HG02885 (cell line): ENCODE measurements around the gene ANKRD11.

Experiments used
- ATAC-seq: cut with Tn5 transposase; IDR thresholded peaks from one replicate; pipeline ENCODE4 v1.9.1; 2021; ENCODE audit warnings: mild to moderate bottlenecking; ENCODE audit not compliant: unreplicated experiment, poor library complexity

The ANKRD11 gene

GRCh38 chr16:89293276-89294143 is 196.9 kb downstream of the ANKRD11 start:
- ATAC-seq = no peak

- ATAC-seq = no peak
Observed at GRCh38 chr16:89292443-89293078, 197.8 kb downstream of the ANKRD11 start.

DNA sequence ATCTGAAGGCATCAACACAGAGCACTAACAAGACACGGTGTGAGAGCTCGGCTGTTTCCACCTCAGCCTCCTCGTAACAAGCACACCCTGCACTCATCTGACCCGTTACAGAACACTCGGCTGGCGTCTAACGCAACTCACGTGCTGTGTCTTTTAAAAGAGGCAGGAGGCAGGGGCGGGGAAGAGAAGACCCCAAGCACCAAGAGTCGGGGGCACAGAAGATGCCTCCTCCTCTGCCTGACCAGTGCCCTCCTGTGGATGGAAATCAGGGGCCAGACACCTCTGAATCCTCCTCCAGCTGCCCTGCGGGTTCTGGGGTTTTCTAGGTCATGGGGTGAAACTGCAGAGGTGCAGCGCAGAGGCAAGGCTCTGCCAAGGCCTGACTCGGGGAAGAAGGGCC is 198.6 kb downstream of the ANKRD11 start:
- ATAC-seq = no peak

DNA sequence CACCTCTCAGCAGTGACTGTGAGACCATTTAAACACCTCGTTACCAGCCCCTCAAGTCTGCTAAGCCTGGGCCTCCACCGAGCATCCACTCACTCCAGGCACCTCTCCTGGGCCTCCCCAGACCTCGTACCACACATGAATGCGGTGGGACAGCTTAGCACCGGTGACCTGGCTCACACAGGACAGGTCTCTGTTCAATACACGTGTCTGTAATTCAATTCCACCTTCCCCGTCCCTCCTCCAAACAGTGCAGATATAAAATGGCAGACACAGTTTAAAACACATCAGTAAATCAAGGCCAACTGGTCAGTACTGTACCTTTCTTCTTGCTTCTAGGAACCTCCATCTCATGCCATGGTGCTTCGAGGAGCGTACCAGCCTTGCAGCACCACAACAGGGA is 199.0 kb downstream of the ANKRD11 start:
- no peak for ATAC-seq

DNA sequence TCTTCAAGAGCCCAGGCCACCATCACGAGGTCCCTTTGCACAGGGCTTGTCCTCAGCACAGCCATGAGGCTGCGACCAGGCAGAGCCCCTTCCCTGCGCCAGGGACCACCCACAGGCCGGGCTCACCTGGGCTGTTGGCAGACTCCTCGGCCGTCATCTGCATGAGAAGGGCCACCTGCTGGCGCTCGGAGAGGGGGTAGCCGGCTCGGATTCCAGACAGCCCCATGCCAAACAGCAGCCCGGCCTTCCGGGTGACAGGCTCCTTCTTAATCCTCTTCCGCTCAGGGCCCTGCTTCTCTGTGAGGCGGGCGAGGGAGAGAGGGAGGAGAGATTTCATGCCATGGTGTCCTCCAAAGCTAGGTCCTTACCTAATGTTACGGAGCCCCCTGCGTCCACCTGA is 199.5 kb downstream of the ANKRD11 start:
- ATAC-seq = no peak

DNA sequence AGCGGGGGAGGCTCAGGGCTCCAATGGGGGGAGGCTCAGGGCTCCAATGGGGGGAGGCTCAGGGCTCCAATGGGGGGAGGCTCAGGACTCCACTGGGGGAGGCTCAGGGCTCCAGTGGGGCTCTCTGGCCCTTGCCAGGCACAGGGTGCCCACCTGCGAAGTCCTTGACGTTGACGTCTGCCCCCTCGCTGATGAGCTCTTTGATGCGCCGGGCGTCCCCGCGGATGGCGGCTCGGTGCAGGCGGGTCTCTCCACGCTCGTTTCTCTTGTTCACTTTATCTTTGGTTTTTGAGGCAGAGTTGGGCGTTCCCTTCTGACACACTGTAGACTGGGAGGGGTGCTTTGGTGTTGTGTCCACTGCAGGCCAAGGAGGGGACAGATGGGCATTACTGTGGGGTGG is 199.9 kb downstream of the ANKRD11 start:
- ATAC-seq = no peak

DNA sequence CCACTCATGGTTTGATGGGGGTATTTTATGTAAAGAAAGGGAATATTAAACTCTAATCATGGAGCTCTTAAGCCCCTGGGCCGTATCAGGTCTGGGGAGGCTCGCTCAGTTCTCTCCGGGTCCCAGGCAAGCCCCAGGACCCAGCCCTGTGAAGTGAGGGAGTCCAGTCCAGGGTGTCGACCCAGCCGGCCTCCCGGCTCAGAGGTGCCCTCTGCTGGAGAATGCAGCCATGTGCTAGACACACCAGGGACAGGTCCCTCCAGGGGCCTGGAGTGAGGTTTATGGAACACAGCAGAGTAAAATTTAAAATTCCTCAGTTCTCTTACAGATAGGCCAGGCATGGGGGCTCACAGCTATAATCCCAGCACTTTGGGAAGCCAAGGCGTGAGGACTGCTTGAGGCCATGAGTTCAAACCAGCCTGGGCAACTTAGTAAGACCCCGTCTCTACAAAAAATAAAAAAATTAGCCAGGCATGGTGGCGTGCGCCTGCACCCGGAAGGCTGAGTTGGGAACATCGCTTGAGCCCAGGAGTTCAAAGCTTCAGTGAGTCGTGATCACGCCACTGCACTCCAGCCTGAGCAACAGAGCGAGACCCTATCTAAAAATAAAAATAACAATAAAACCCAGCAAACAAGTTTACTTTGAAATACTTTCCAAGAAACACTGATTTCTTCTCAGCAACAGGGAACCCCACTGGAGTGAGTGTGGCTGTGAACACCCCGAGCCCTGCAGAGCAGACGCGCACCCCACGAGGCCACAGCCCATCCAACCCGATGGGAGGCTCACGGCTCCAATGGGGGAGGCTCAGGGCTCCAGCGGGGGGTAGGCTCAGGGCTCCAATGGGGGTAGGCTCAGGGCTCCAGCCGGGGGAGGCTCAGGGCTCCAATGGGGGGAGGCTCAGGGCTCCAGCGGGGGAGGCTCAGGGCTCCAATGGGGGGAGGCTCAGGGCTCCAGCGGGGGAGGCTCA is 200.6 kb downstream of the ANKRD11 start:
- no peak for ATAC-seq

GRCh38 chr16:89288966-89289365 is 201.4 kb downstream of the ANKRD11 start:
- ATAC-seq = no peak

GRCh38 chr16:89288577-89288844 is 201.8 kb downstream of the ANKRD11 start:
- ATAC-seq = no peak

DNA sequence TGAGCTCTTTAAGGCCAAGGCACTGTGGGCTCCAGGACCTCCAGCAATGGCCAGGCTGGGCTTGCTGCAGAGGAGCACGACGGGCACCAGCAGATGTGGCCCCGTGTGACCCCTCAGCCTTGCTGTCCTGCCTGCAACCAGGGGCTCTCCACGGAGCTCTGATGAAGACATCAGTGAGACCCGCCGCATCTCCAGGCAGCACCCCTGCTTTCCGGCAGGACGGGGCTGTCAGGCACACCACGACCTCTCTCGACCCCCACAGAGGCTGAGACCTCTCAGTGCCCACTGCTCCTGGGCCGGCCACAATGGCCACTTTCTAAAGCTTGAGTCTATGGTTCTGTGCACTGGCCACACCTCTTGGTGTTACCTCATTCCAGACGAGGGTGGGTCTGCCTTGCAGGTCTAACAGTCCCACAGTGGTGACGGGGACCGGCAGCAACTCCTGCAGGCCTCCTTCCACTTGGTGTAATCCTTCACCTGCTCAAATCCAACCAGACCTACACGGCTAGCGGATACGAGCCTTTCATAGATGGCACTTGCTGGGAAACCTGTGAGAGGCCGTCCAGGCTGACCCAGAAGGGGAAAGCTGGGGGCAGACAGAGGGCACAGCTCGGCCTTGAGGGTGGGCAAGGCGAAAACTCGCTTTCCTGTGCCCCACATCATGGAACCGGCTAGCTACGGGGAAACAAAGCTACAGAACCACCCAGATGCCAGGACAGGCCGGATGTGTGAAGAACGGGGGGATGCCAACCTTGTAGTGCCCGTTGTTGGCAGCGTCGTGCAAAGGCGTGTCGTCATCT is 202.4 kb downstream of the ANKRD11 start:
- no peak for ATAC-seq

- no peak for ATAC-seq
Observed at GRCh38 chr16:89286096-89286495, 204.3 kb downstream of the ANKRD11 start.

- no peak for ATAC-seq
Observed at GRCh38 chr16:89285381-89285780, 205.0 kb downstream of the ANKRD11 start.

GRCh38 chr16:89283449-89283848 is 206.9 kb downstream of the ANKRD11 start:
- ATAC-seq = no peak

GRCh38 chr16:89282523-89282922 is 207.8 kb downstream of the ANKRD11 start:
- no peak for ATAC-seq

DNA sequence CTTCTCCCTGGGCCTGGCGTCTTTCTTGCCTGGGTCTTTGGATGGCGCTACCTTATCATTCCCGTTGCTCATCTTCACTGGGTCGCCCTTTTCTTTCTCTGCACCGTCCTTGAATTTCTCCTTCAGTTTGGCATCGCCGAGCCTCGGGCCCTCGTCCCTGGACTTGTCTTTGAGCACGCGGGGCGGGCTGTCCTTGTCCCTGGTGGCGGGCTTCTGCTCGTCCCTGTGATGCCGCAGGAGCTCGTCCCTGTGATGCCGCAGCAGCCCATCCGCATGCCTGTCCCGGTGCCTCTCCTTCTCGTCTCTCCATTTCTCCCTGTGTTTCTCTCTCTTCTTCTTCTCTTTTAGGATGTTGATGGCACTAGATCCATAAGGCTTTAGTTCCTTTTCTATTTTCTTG is 208.5 kb downstream of the ANKRD11 start:
- no peak for ATAC-seq

GRCh38 chr16:89281189-89281577 is 209.2 kb downstream of the ANKRD11 start:
- no peak for ATAC-seq

- no peak for ATAC-seq
Observed at GRCh38 chr16:89280546-89281188, 209.7 kb downstream of the ANKRD11 start.

DNA sequence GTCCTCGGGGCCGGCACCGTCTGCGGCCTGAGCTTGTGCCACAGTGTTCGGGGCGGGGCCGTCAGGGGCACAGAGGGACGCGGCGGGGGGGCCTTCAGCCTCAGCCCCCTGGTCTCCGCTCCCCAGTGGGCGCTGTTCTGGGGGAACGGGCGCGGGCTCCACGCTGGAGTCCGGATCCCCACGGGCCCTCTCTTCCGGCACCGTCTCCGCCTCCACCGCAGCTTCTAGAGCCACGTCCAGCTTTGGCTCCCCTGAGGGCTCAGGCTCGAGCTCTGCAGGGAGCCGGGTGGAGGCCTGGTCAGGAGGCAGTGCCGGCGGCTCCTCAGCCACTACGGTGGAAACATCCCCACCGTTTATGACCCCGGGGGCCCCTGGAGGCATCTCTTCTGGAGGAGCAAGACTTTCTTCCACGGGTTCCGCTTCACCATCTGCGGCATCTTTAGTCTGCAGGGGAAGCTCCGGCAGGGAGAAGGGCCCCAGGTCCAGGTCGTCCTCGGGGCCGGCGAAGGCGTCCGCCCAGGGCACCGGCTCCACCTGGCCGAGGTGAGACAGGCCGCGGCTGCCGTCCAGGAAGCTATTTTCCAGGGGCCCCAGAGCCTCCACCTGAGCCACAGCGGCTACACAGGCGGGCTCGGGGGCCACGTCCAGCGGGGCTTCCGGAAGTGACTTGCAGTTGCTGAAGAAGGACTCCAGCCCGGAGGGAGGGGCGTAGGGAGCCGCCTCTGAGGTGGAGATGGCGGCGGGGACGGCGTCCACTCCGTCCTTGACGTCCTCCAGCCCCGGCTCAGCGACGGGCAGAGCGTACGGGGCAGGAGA is 210.5 kb downstream of the ANKRD11 start:
- no peak for ATAC-seq
